Transverse colon (tissue), 4 donors: ENCODE data around the gene OTOF.

Source experiments
- CTCF ChIP-seq, 5 experiments: fragments of 200-600 bp in 3 of 5; fragments of 450-650 bp in 2 of 5; sonication (generic) in 3 of 5; IDR thresholded peaks; 1 replicate in 2 of 5; 2 replicates in 3 of 5; pipeline ENCODE4 v1.5.1; 2016 to 2017; ENCODE audit warnings: antibody characterized with exemption in 5 of 5, inconsistent platforms in 3 of 5, mild to moderate bottlenecking in 2 of 5, moderate library complexity in 1 of 5
- POLR2A ChIP-seq: fragments of 450-650 bp; IDR thresholded peaks from one replicate; pipeline ENCODE4 v1.6.1; 2016; ENCODE audit warnings: antibody characterized with exemption, mild to moderate bottlenecking, moderate library complexity
- POLR2AphosphoS5 ChIP-seq, 3 donors: sonication (generic); formaldehyde crosslinking; IDR thresholded peaks; one replicate each; pipeline ENCODE4 v1.6.1; 2016; ENCODE audit warnings: antibody characterized with exemption in 3 of 3

DNA sequence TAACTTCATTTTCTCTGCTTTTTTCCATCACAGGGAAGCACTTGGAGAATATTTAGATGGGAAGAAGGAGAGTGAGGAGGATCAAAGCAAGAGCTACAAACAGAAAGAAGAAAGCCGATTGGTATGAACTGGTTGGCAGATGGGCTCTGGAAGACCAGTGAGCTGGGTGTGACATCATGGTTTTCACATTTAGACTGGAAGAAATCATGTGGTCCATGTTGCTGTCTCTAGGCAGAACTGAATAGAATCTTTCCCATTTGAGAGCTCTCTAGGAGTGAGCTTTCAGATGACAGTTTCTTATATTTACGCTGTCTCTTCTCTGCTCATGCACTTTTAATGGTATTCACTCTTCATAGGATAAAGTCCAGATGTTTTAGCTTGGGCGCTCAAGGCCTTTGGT, 63.6 kb downstream of the OTOF start:
- no peak for TF ChIP-seq CTCF (IDR thresholded peaks at IDR 0.05)
- TF ChIP-seq POLR2AphosphoS5 (IDR thresholded peaks at IDR 0.05): no peak
- TF ChIP-seq POLR2A: no peak
